ENCODE measurements around the gene DNAJC6. TPM values are rescaled to one million over a fixed set of nuclear protein-coding genes. Genes with fewer than 3 reads are reported as not detected.

Gene DNAJC6
- total RNA-seq, 1 donor from 2014 or later = 4.1 TPM

DNA sequence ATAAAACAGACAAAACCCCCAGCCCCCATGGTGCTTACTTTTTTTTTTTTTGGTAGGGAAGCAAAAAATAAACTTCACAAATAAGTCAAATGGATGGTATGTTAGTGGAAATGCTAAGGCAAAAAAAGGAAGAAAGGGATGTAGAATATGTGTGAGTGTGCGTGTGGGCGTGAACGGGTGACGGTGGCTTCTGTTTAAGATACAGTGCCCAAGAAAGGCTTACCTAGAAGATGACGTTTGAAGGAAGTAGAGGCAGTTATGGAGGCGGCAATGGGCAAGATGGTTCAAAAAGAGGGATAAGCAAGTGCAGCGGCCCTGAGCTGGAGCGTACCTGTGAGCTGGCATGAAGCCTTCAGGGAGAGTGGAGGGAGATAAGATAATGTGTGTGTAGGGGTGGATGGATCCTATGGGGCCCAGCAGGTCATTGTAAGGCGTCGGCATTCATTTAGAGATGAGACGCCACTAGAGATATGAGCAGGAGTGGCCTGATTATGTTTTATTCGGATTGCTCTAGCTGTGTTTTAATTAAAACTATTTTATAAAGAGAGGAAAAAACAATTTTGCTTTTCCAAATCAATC, 131.1 kb downstream of the DNAJC6 start:
- Mint-ChIP-seq H3K9me3 (no peaks in the 10 kb centered on the region), H3K4me3 (no peak overlapping the region), H3K36me3 (no peaks in the 10 kb centered on the region), H3K4me1 (ENCODE audit: unreplicated experiment) (peaks cover 6% of the 10 kb centered on the region), H3K27ac (no peak overlapping the region), H3K27me3 (no peaks in the 10 kb centered on the region)
- no peak for TF ChIP-seq CTCF (conservative IDR thresholded peaks at IDR 0.05)
- DNase-seq (ENCODE audit: extremely low spot score, unreplicated experiment) = no peak

- Mint-ChIP-seq H3K4me1 (ENCODE audit: unreplicated experiment) (peaks cover 6% of the 10 kb centered on the region), H3K4me3 (no peak overlapping the region), H3K27me3 (no peaks in the 10 kb centered on the region), H3K9me3 (no peaks in the 10 kb centered on the region), H3K27ac (no peak overlapping the region), H3K36me3 (no peaks in the 10 kb centered on the region)
- no peak for DNase-seq (ENCODE audit: extremely low spot score, unreplicated experiment)
- no peak for TF ChIP-seq CTCF (conservative IDR thresholded peaks at IDR 0.05)
Observed at GRCh38 chr1:65440915-65441314, 131.6 kb downstream of the DNAJC6 start.

- peaks cover 6% of the 10 kb centered on the region for H3K4me1 Mint-ChIP-seq (ENCODE audit: unreplicated experiment)
- TF ChIP-seq CTCF (conservative IDR thresholded peaks at IDR 0.05) = no peak
- H3K36me3 Mint-ChIP-seq = no peaks in the 10 kb centered on the region
- H3K4me3 Mint-ChIP-seq = no peak overlapping the region
- no peak for DNase-seq (ENCODE audit: extremely low spot score, unreplicated experiment)
- H3K27ac Mint-ChIP-seq = no peak overlapping the region
- H3K27me3 Mint-ChIP-seq = no peaks in the 10 kb centered on the region
- no peaks in the 10 kb centered on the region for H3K9me3 Mint-ChIP-seq
Observed at GRCh38 chr1:65441464-65441863, 132.1 kb downstream of the DNAJC6 start.

DNA sequence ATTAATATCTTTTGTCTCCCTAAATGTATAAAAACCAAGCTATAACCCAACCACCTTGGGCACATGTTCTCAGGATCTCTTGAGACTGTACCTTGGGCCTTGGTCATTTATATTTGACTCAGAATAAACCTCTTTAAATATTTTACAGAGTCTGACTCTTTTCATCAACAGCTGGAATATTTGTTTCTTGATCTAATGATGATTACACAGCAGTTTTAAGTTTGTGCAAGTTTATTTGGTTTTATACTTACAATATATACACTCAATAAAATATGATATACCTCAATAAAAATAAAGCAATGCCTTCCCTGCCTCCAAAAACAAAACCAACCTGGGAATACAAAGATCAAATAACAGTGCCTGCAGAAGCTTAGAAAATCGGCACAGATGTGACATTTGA, 133.1 kb downstream of the DNAJC6 start:
- Mint-ChIP-seq H3K9me3 (no peaks in the 10 kb centered on the region), H3K4me3 (no peak overlapping the region), H3K4me1 (ENCODE audit: unreplicated experiment) (peaks cover 6% of the 10 kb centered on the region), H3K27me3 (no peaks in the 10 kb centered on the region), H3K36me3 (no peaks in the 10 kb centered on the region), H3K27ac (no peak overlapping the region)
- TF ChIP-seq CTCF (conservative IDR thresholded peaks at IDR 0.05) = no peak
- DNase-seq (ENCODE audit: extremely low spot score, unreplicated experiment) = no peak

DNA sequence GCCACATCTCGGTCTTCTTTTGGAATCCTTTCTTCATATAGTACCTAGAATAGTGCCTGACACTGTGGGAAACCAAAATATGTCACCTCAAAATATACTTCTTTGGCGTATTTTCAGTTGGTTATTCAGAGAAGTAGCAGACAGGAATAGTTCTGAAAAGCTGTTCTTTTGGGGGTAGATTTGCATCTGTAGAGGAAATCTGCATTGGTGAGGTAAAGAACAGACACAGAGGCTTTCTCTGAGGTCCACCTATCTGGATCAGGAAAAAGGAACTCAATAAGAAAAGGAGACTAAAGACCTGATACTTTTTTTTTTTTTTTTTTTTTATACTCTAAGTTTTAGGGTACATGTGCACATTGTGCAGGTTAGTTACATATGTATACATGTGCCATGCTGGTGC, 134.3 kb downstream of the DNAJC6 start:
- Mint-ChIP-seq H3K36me3 (no peaks in the 10 kb centered on the region), H3K4me1 (ENCODE audit: unreplicated experiment) (peaks cover 6% of the 10 kb centered on the region), H3K27me3 (no peaks in the 10 kb centered on the region), H3K27ac (no peak overlapping the region), H3K4me3 (no peak overlapping the region), H3K9me3 (no peaks in the 10 kb centered on the region)
- DNase-seq (ENCODE audit: extremely low spot score, unreplicated experiment) = no peak
- no peak for TF ChIP-seq CTCF (conservative IDR thresholded peaks at IDR 0.05)
